KMS-11 (cell line): Measurements from ENCODE around the gene COL4A6.

Experiments used
- H2AFZ ChIP-seq: fragments of 200-600 bp; sonication (generic); 2 replicates; pipeline ENCODE4 v1.6.1; 2016; ENCODE audit warnings: antibody characterized with exemption, mixed run types, low read depth
- H3K27ac ChIP-seq: fragments of 200-600 bp; sonication (generic); 2 replicates; pipeline ENCODE4 v1.6.1; 2016; ENCODE audit warnings: mild to moderate bottlenecking, mixed run types
- H3K27me3 ChIP-seq: fragments of 200-600 bp; sonication (generic); 2 replicates; pipeline ENCODE4 v1.6.1; 2017; ENCODE audit warnings: mild to moderate bottlenecking, low read depth, mixed run types, moderate library complexity; ENCODE audit not compliant: insufficient read depth
- H3K36me3 ChIP-seq: fragments of 200-600 bp; sonication (generic); 2 replicates; pipeline ENCODE4 v1.6.1; 2017; ENCODE audit warnings: mild to moderate bottlenecking, mixed run types; ENCODE audit not compliant: insufficient read depth
- H3K4me1 ChIP-seq: fragments of 200-600 bp; sonication (generic); 2 replicates; pipeline ENCODE4 v1.6.1; 2016; ENCODE audit warnings: mild to moderate bottlenecking, low read depth, mixed run types; ENCODE audit not compliant: poor library complexity, severe bottlenecking
- H3K4me2 ChIP-seq: fragments of 200-600 bp; sonication (generic); 2 replicates; pipeline ENCODE4 v1.7.0; 2016; ENCODE audit warnings: mild to moderate bottlenecking, mixed run types
- H3K4me3 ChIP-seq: fragments of 200-600 bp; sonication (generic); IDR thresholded peaks from 2 replicates; pipeline ENCODE4 v1.6.1; 2017; ENCODE audit warnings: low read depth, low read length, mixed read lengths; ENCODE audit not compliant: insufficient read depth
- H3K79me2 ChIP-seq: fragments of 200-600 bp; sonication (generic); 2 replicates; pipeline ENCODE4 v1.6.1; 2016; ENCODE audit warnings: low read depth, mixed run types; ENCODE audit not compliant: insufficient read depth
- H3K9ac ChIP-seq: fragments of 200-600 bp; sonication (generic); 2 replicates; pipeline ENCODE4 v1.6.1; 2016; ENCODE audit warnings: mild to moderate bottlenecking, mixed run types
- H4K20me1 ChIP-seq: fragments of 200-600 bp; sonication (generic); 2 replicates; pipeline ENCODE4 v1.6.1; 2016; ENCODE audit warnings: mild to moderate bottlenecking, mixed run types; ENCODE audit not compliant: insufficient read depth
- TF ChIP-seq, protein P1 (sequence below): fragments of 200-600 bp; sonication (generic); conservative IDR thresholded peaks from 2 replicates; pipeline ENCODE4 v1.6.1; 2017; ENCODE audit warnings: low read depth, mild to moderate bottlenecking, antibody characterized with exemption, low read length, moderate library complexity, mixed read lengths

COL4A6 gene

DNA sequence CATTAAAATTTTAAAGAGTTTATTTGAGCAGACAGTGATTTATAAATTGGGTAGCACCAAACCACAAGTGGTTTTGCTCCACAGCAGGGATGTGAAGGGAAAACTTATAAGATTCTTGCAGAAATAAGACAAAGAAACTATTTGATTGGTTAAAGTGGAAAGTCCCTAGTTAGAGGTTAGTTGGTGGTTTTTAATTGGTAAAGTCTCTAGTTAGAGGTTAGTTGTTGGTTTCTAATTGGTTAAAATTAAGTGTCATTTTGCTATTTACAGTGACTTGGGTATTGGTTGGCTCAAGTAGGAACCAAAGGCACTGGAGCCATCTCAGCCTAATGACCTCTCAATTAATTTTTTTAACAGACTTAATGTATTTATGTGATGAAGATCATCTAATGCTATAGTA, 323.7 kb downstream of the COL4A6 start:
- no peaks in the 10 kb centered on the region for H3K27me3 ChIP-seq
- H3K4me3 ChIP-seq: no peak overlapping the region
- no peaks in the 10 kb centered on the region for H3K79me2 ChIP-seq
- H3K36me3 ChIP-seq: no peaks in the 10 kb centered on the region
- no peak overlapping the region for H3K27ac ChIP-seq
- H3K4me1 ChIP-seq: peaks cover 16% of the 10 kb centered on the region
- H2AFZ ChIP-seq: no peak overlapping the region
- TF ChIP-seq, protein P1, sequence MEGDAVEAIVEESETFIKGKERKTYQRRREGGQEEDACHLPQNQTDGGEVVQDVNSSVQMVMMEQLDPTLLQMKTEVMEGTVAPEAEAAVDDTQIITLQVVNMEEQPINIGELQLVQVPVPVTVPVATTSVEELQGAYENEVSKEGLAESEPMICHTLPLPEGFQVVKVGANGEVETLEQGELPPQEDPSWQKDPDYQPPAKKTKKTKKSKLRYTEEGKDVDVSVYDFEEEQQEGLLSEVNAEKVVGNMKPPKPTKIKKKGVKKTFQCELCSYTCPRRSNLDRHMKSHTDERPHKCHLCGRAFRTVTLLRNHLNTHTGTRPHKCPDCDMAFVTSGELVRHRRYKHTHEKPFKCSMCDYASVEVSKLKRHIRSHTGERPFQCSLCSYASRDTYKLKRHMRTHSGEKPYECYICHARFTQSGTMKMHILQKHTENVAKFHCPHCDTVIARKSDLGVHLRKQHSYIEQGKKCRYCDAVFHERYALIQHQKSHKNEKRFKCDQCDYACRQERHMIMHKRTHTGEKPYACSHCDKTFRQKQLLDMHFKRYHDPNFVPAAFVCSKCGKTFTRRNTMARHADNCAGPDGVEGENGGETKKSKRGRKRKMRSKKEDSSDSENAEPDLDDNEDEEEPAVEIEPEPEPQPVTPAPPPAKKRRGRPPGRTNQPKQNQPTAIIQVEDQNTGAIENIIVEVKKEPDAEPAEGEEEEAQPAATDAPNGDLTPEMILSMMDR: no peak
- H3K9ac ChIP-seq: no peak overlapping the region
- peak overlapping the region; percentile 33; the same call in 1 of the 2 replicates for H3K4me2 ChIP-seq
- H4K20me1 ChIP-seq: peaks cover 5% of the 10 kb centered on the region; the same call in 1 of the 2 replicates
